DND-41 (cell line): ENCODE data around the gene HIVEP2.

Experiments
- CTCF ChIP-seq: IDR thresholded peaks from 2 replicates; pipeline ENCODE4 v1.5.1; 2012; ENCODE audit warnings: borderline replicate concordance, low read length, moderate library complexity, mild to moderate bottlenecking; ENCODE audit not compliant: poor library complexity, severe bottlenecking; ENCODE audit errors: extremely low read depth
- EZH2 ChIP-seq: IDR thresholded peaks from 3 replicates; pipeline ENCODE4 v1.6.1; 2012; ENCODE audit warnings: borderline replicate concordance, low read depth, mild to moderate bottlenecking, moderate library complexity, low read length, inconsistent platforms; ENCODE audit not compliant: severe bottlenecking

GRCh38 chr6:142845624-142846458, 99.1 kb downstream of the HIVEP2 start:
- TF ChIP-seq CTCF, result no peak
- TF ChIP-seq EZH2, result no peak
